WI38 (cell line): ENCODE data around the gene LLPH.

Source experiments
- H3K4me3 ChIP-seq: 2 replicates; pipeline ENCODE4 v1.5.1; 2011; ENCODE audit warnings: low read depth, mild to moderate bottlenecking, control low read depth, low read length
- CTCF ChIP-seq: IDR thresholded peaks from 2 replicates; pipeline ENCODE4 v1.5.1; 2012; ENCODE audit warnings: low read depth, mild to moderate bottlenecking, control low read depth, low read length

The LLPH gene

GRCh38 chr12:66127650-66128049, 2.9 kb downstream of the LLPH start:
- no peak overlapping the region for H3K4me3 ChIP-seq
- no peak for TF ChIP-seq CTCF

- no peak overlapping the region for H3K4me3 ChIP-seq
- TF ChIP-seq CTCF, result no peak
Measured at GRCh38 chr12:66120477-66120876, 10.1 kb downstream of the LLPH start.

- H3K4me3 ChIP-seq, result no peak overlapping the region
- no peak for TF ChIP-seq CTCF
Measured at GRCh38 chr12:66119870-66120241, 10.7 kb downstream of the LLPH start.

- no peak for TF ChIP-seq CTCF
- no peak overlapping the region for H3K4me3 ChIP-seq
Measured at GRCh38 chr12:66119229-66119869, 11.2 kb downstream of the LLPH start.

- no peak overlapping the region for H3K4me3 ChIP-seq
- TF ChIP-seq CTCF, result no peak
Measured at GRCh38 chr12:66118240-66118891, 12.2 kb downstream of the LLPH start.

GRCh38 chr12:66117242-66117641, 13.3 kb downstream of the LLPH start:
- no peak for TF ChIP-seq CTCF
- no peak overlapping the region for H3K4me3 ChIP-seq

GRCh38 chr12:66115071-66115600, 15.4 kb downstream of the LLPH start:
- no peak for TF ChIP-seq CTCF
- H3K4me3 ChIP-seq, result no peak overlapping the region
